ENCODE results near the gene ERGIC1. TPM values are rescaled to one million over a fixed set of nuclear protein-coding genes. Genes with fewer than 3 reads are reported as not detected.

Gene ERGIC1
- total RNA-seq, 1 donor = 109 TPM

DNA sequence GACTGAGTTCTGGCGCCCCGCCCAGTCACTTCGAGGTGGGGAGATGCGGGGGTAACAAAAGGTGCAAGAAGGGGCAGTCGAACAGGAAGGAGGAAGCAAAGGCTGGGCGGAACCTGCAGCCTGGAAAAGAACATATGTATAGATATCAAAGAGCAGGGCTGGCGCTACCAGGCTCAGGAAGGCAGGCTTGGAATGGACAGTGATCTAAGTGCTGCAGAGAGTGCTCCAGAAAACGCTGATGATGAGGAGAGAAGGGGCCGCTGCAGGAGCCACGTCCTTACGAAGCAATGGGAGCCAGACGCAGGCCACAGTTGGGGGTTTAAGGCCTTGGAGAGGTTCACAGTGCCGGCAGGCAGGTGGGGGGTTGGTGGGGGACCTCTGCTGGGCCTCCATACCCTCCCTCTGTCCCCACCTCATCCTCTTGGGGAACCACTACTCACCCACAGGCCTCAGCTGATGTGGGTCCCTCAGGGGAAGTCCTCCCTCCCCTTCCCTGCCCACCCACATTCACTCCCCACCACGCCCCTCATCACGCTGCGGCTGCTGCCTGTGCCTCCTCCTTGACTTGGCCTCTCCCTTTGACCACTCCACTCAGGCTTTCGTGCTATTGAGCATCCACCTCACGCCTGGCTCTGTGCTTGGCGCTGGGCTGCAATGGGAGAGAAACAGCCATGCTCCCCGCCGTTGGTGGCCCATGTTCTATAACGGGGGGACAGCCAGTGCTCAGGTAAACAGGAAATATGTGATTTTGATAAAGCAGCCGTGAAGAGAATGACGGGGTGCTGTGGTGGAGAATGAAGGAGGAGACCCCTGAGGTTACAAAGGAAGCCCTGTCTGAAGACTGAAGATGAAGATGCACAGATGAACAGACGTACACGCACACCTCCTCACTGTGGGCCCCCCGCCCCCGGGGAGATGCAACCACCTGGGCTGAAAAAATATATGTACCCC is 84.6 kb downstream of the ERGIC1 start:
- Histone ChIP-seq H3K27ac (ENCODE audit: low read depth, low read length) (peak overlapping the region; percentile 96), H3K9me3 (ENCODE audit: low read depth, low read length) (no peaks in the 10 kb centered on the region), H3K4me1 (ENCODE audit: insufficient read depth, low read length) (peaks cover 10% of the 10 kb centered on the region), H3K36me3 (ENCODE audit: insufficient read depth, low read length) (peaks cover 61% of the 10 kb centered on the region), H4K20me1 (ENCODE audit: insufficient read depth, low read length) (no peaks in the 10 kb centered on the region), H3K27me3 (ENCODE audit: insufficient read depth, low read length) (no peaks in the 10 kb centered on the region), H3K4me2 (ENCODE audit: insufficient read depth, low read length) (no peak overlapping the region), H2AFZ (ENCODE audit: low read length) (no peak overlapping the region), H3K79me2 (ENCODE audit: insufficient read depth, low read length) (no peaks in the 10 kb centered on the region), H3K4me3 (ENCODE audit: insufficient read depth, low read length) (no peak overlapping the region)
- no peak for TF ChIP-seq CTCF (IDR thresholded peaks at IDR 0.05; ENCODE audit: extremely low read depth, low read depth, low read length)
- peak; percentile 57 for DNase-seq (ENCODE audit: insufficient read length, low spot score, missing footprints)

- H3K36me3 ChIP-seq (ENCODE audit: insufficient read depth, low read length) = peaks cover 54% of the 10 kb centered on the region
- no peaks in the 10 kb centered on the region for H3K27me3 ChIP-seq (ENCODE audit: insufficient read depth, low read length)
- H3K4me3 ChIP-seq (ENCODE audit: insufficient read depth, low read length) = no peak overlapping the region
- no peak overlapping the region for H3K4me2 ChIP-seq (ENCODE audit: insufficient read depth, low read length)
- peak overlapping the region; percentile 96 for H3K27ac ChIP-seq (ENCODE audit: low read depth, low read length)
- no peaks in the 10 kb centered on the region for H4K20me1 ChIP-seq (ENCODE audit: insufficient read depth, low read length)
- no peak overlapping the region for H2AFZ ChIP-seq (ENCODE audit: low read length)
- DNase-seq (ENCODE audit: insufficient read length, low spot score, missing footprints) = peak; percentile 74
- H3K9me3 ChIP-seq (ENCODE audit: low read depth, low read length) = no peaks in the 10 kb centered on the region
- peaks cover 10% of the 10 kb centered on the region for H3K4me1 ChIP-seq (ENCODE audit: insufficient read depth, low read length)
- no peak for TF ChIP-seq CTCF (IDR thresholded peaks at IDR 0.05; ENCODE audit: extremely low read depth, low read depth, low read length)
- H3K79me2 ChIP-seq (ENCODE audit: insufficient read depth, low read length) = no peaks in the 10 kb centered on the region
These were observed 85.7 kb downstream of the ERGIC1 start for GRCh38 chr5:172919525-172920446.

- H3K9me3 ChIP-seq (ENCODE audit: low read depth, low read length) = no peaks in the 10 kb centered on the region
- H3K4me1 ChIP-seq (ENCODE audit: insufficient read depth, low read length) = peaks cover 10% of the 10 kb centered on the region
- TF ChIP-seq CTCF (IDR thresholded peaks at IDR 0.05; ENCODE audit: extremely low read depth, low read depth, low read length) = no peak
- no peaks in the 10 kb centered on the region for H3K27me3 ChIP-seq (ENCODE audit: insufficient read depth, low read length)
- peak overlapping the region; percentile 96 for H3K27ac ChIP-seq (ENCODE audit: low read depth, low read length)
- no peaks in the 10 kb centered on the region for H3K79me2 ChIP-seq (ENCODE audit: insufficient read depth, low read length)
- no peak overlapping the region for H3K4me2 ChIP-seq (ENCODE audit: insufficient read depth, low read length)
- no peak overlapping the region for H3K4me3 ChIP-seq (ENCODE audit: insufficient read depth, low read length)
- peak; percentile 96 for DNase-seq (ENCODE audit: insufficient read length, low spot score, missing footprints)
- H4K20me1 ChIP-seq (ENCODE audit: insufficient read depth, low read length) = no peaks in the 10 kb centered on the region
- peaks cover 47% of the 10 kb centered on the region for H3K36me3 ChIP-seq (ENCODE audit: insufficient read depth, low read length)
- H2AFZ ChIP-seq (ENCODE audit: low read length) = no peak overlapping the region
These were observed 86.4 kb downstream of the ERGIC1 start for GRCh38 chr5:172920447-172920849.

Measured in osteoblast (primary cell).